Activated CD8-positive, alpha-beta memory T cell treated with anti-CD3 and anti-CD28 coated beads, Interleukin-2, amount 50 U/mL, for 1 hour (primary cell): ENCODE measurements around the gene ZNF766.
A peak's percentile ranks its signal among the peaks of the same experiment; 100 is the strongest.
"Not testable (repeated sequence)": the region's sequence is repeated elsewhere in the genome, so short reads cannot be mapped to it uniquely, and the experiment has no call there.

Source experiments
- DNase-seq: peaks from one replicate; pipeline ENCODE4 v3.0.0-alpha.2; 2020; ENCODE audit errors: extremely low read depth

The ZNF766 gene

DNA sequence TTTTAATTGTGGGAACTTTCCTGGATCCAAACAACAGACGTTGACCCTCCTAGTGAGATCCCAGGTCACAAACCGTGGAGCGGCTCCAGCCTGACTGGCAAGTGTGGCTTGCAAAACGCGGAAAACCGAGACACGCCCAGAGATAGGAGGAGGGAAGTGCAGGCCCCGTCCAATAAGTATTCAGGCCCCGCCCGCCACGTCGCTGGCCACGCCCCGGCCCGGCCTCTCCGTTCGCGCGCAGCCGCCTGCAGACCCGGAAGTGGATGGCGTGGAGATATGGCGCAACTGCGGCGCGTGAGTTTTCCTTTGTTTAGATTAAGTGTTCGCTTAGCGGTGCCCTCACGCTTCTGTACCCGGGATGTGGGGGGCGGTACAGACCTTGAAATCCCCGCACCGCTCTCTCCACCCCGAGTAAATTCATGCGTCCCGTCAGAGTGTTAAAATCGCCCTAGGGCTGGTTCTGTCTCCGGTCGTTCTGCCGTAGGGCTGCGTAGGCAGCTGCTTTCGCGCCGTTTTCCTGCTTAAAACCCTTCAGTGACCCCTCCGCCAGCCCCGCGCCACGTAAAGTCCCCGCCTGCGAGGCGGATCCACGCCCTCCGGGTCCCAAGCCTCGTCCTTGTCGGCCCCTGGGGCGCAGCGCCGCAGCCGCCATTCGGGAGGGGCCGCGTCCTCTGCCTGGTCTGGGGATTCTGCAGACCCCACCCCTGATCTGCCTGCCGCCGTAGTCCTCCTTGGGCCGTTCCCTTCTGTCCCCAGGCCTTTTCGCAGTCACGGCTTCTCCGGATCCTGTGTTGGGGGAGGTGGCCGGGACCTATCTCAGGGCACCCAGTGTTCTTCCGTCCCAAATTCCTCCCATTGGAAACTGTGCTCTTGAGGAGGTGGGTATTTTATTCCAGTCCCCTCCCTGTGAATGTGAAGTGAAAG is at the start of gene ZNF766:
TSS of gene ZNF766 (plus strand) at position 250 of the 924 bp plus-strand sequence. CDS start at position 277, 27 bp downstream.
- peak; percentile 79 for DNase-seq

DNA sequence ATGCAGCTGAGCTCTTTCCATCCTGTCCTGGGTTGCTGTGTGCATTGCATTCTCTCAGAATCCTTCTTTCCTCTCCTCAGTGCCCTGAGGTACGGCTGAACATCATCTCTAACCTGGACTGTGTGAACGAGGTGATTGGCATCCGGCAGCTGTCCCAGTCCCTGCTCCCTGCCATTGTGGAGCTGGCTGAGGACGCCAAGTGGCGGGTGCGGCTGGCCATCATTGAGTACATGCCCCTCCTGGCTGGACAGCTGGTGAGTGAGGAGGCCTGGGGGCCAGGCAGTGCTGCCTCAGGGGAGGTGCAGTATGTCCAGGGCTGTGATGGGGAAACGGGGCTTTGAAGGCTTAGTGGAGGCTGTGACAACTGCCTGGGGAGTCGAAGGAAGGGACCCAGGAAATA is 49.8 kb upstream of the ZNF766 start:
- no peak for DNase-seq

DNA sequence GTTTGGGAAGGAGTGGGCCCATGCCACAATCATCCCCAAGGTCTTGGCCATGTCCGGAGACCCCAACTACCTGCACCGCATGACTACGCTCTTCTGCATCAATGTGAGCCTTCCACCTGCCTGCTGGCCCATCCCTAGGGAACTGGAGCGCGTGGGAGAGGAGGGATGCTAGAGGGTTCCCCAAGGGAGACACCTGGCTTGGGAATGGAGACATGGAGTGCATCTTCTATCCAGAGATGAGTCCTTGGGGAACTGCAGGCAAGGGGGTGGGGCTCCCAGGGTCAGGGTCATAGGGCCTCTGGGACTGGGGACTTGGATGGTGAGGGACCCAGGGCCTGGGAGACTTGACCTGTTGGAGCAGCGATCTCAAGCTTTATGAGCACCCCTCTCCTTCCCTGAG is 48.4 kb upstream of the ZNF766 start:
- no peak for DNase-seq

DNA sequence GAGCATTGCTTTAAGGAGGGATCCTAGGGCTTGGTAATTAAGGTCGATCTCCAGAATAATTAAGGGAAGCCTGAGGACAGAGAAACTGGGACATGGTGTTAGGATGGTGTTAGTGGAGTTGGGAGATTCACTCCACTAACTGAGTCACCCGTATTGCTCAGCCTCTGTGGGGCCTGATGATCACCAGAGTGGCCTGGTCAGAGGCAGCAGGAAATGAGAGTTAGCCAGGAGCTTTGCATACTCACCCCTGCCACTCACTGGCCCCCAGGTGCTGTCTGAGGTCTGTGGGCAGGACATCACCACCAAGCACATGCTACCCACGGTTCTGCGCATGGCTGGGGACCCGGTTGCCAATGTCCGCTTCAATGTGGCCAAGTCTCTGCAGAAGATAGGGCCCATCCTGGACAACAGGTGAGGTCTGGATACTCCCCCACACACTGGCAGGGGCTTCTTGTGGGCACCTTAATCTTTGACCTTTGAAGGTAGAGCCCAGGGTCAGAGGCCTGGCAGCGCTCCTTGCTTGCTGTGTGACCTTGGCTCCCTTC is 47.5 kb upstream of the ZNF766 start:
- no peak for DNase-seq

DNA sequence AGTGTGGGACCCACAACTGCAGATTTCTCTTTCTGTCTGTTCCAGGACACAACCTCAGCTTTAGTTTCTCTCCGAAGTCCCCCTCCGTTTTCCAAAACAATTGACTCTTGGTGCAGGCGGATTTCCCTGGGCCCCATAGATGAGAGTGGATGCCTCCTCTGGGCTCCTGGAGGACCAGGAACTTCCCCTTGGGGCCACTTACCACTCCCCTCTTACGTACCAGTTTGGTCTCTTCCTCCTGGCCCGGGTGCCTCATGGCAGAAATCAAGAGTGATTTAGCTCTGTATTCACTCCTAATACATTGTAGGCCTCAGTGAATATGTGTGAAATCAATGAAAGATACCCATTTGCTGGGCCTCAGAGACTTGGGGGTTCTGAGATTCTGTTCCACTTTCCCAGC is 45.2 kb upstream of the ZNF766 start:
- no peak for DNase-seq

DNA sequence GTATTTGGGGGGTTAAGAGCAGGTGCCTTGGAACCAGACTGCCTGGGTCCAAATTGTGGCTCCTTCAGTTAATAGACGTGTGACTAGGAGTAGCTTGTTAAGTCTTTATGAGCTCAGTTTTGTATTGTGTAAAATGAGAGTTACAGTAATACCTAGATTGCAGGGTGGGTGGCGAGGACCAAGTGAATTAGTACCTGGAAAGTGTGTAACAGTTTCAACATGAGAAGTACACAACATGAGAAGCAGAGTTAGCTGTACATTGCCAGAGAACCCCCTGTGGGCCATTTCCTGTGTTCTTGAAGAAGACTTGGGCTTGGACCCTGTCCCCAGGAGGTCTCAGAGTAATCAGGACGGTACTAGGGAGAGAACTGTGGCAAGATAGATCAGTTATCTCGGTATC is 42.7 kb upstream of the ZNF766 start:
- no peak for DNase-seq

DNA sequence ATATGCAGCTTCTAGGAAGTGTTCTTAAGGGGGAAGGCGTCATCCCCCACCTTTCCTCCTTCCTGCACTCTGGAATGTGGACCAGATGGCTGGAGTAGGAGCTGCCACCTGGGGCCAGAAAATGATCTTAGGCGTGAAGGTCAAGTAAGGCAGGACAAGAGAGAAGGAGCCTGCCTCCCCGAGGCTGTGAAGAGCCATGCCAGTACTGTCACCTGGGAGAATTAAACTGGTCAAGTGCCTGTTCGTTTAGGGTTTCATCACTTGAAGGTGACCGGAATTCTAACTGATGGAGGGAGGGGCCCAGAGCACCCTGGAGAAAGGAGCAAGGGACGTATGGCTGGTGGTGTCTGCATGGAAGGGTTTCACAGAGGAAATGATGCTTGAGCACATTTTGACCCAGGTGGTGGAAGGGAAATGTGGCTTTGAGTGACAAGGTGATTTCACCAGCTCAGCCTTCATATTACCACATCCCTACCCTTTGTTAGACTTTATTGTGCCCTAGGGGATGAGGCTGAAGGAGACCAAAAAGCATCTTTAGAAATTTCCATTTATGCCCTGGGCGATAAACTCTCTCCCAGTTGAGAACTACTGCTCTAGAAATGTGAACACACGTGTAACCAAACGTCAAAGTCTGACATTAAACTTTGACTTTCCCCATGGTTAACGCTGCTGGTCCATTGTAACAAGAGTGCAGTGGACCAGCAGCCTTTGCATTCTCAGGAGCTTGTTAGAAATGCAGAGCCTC is 42.0 kb upstream of the ZNF766 start:
- DNase-seq, result no peak

DNA sequence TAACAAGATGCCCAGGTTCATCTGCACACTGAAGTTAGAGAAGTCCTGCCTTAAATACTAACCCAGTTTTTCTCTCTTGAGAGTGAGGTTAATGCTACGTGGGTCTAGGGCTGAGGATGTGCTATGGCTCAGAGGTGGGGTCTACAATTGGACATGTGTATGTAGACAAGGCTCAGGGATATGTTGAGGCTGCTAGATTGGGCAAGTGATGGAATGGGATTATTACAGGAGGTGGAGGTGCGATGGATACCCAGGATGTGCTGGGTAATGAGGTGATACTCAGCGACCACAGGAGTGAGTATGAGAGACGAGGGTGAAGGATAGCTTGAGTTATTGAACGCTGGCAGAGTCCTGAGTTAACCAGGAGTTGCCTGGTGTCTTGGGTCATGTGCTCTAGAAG is 41.4 kb upstream of the ZNF766 start:
- no peak for DNase-seq

DNA sequence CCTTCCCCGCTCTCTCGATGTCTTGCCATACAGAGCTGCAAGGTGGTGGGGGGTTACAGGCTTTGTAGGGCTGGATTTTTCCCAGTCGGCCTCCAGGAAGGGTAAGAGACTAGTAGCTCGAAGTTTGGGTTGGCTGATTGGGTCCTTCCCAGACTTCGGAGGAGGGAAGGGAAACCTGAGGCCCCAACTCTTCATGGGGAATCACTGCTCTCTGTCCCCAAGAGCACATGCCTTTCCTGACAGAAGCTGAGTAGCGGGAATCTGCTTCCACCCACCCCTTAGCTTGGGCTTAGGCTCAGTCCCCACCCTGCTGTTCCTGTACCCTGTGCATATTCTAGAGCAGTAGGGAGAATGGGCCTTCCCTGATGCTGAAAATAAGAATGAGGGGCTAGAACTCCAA is 39.9 kb upstream of the ZNF766 start:
- no peak for DNase-seq

DNA sequence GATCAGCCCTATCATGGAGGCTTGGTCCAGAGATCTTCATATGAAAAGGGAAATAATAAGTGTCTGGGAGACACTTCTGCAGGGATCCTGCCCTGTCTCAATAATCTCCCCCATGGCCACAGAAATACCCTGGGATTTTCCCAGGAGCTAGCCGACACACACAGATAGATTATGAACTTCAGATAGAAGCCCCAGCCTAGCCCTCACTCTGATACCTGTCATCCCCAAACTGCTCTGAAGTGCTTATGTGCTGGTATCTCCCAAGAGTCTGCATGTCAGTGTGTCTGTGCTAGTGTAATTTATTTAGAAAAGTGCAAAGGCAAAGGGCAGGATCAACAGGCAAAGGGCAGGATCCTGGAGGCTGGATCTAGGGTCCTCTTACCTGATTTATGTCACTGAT is 38.7 kb upstream of the ZNF766 start:
- no peak for DNase-seq

DNA sequence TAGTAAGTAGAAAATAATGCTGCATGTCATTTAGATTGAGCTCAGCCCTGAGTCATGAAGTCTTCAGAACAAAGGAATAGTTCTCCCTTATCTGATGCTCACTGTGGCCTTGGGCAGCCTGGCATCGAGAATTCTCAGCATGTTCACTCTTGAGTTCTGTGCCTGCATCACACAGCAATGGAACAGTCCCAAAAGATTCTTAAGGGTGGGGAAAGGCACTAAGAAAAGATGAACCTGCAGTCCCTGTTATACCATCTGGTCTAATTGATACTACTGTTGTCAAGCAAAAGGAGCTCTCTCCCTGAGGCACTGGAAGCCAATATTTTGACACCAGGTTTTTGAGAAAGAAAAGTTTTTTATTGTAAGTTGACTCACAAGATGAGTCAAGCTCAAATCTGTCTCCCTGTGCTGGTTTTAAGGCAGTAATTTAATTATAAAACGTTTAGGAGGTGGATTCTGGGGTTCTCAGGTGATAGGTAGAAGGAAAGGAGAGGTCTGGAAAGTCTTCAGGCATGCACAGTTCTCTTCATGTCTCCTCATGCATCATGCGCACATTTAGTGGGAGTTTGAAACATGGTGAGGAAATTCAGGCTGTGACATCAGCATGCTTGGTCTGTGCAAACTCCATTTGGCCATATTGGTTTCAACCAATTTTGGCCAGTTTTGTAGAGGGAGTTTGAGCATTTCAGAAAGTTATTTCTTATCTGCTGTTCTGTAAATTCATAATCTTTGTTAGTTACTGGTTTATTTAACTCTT is 38.1 kb upstream of the ZNF766 start:
- DNase-seq, result no peak

DNA sequence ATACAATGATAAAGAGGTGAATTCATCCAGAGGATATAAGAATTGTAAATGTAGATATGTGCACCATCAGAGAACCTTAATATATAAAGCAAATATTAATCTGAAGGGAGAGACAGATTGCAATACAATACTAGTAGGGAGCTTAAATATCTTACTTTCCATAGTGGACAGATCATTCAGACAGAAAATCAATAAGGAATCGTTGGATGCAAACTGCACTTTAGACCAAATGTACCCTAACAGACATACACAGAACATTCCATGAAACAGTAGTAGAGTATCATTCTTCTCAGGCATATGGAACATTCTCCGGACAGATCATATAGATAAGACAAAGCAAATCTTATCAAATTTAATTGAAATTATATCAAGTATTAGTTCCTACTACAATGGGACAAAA is 35.0 kb upstream of the ZNF766 start:
- DNase-seq, result no peak

DNA sequence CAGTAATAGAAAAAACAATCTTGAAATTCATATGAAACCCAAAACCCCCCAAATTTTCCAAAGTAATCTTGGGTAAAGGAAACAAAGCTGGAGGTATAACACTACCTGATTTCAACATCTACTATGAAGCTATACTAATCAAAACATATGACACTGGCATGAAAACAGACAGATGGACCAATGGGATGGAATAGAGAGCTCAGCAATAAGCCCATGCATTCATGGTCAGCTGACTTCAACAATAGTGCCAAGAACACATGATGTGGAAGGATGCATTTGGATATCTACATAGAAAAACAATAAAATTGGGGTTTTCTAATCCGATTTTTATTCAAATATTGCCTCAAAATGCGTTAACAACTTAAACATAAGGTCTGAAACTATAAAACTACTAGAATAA is 32.2 kb upstream of the ZNF766 start:
- DNase-seq, result no peak

DNA sequence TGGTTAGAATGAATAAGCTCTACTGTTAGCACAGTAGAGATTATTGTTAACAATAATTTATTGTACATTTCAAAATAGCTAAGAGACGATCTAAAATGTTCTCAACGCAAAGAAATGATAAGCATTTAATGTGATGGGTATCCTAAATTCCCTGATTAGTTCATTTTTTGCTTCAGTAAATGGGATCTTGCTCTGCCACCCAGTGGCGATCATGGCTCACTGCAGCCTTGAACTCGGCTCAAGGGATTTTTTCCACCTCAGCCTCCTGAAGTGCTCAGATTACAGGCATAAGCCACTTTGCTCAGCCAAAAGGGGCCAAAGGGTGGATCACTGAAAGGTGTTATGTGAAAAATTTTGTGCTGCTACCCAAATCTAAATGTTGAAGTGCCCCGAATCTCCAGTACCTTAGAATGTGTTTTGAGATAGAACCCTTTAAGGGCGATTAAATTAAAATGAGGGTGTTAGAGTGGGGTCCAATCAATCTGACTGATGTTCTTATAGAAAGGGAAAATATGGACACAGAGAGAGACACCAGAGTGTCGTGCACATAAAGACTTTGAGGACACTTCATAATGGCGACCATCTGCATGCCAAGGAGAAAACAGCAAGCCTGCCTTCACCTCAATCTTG is 31.5 kb upstream of the ZNF766 start:
- no peak for DNase-seq

DNA sequence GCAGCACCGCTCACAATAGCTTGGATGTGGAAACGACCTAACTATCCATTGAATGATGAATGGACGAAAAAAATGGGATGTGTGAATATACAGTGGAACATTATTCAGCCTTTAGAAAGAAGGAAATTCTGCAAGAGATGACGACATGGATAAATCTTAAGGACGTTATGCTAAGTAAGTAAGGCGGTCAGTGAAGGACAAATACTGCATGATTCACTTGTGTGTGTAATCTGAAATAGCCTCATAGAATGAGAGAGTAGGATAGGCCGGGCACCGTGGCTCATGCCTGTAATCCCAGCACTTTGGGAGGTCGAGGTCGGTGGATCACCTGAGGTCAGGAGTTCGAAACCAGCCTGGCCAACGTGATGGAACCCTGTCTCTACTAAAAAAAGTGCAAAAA is 25.4 kb upstream of the ZNF766 start:
- no peak for DNase-seq

DNA sequence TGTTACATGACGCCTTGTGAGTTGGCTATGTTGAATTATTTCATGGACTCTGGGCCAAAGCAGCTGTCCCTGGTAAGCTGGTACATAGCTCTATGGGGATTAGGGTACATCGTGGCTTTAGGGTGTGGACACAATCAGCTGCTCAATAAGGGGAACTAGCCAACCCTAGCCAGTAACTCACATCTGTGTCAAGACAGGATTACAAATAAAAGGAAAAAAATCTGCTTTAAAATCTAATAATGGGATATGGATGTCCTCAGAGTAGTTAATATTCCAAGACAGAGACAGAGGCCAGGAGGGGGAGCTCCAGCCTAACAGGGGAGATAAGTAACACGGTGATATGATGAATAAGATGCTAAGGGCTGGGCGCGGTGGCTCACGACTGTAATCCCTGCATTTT is 21.1 kb upstream of the ZNF766 start:
- DNase-seq, result no peak

DNA sequence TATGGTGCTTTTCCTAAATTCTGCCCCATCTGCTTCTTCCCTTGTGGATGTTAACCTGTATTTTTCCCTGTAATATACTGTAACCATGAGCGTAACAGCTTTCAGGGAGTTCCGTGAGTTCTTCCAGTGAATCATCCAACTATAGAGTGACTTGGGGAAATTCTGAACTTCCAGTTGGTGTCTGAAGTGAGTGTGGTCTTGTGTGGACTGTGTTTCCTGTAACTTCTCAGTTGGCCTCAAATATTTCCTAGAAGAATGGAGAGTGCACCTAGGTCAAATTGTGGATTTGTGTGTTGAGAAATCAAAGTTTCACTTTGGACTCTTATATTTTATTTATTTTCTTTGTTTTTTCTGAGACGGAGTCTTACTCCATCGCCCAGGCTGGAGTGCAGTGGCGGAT is 11.0 kb upstream of the ZNF766 start:
- DNase-seq, result no peak

DNA sequence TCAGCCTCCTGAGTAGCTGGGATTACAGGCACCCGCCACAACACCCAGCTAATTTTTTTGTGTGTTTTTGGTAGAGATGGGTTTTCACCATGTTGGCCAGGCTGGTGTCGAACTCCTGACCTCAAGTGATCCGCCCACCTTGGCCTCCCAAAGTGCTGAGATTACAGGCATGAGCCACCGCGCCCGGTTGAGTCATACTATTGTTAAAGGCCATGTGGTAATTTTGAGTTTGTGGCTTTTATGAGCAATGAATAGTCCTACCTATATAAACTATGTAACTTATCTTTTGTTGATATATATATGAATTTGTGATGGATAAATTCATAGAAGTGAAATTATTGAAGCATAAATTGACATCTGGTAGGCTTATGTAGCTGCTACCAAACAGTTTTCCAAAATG is 3.8 kb upstream of the ZNF766 start:
- not testable (repeated sequence) for DNase-seq

DNA sequence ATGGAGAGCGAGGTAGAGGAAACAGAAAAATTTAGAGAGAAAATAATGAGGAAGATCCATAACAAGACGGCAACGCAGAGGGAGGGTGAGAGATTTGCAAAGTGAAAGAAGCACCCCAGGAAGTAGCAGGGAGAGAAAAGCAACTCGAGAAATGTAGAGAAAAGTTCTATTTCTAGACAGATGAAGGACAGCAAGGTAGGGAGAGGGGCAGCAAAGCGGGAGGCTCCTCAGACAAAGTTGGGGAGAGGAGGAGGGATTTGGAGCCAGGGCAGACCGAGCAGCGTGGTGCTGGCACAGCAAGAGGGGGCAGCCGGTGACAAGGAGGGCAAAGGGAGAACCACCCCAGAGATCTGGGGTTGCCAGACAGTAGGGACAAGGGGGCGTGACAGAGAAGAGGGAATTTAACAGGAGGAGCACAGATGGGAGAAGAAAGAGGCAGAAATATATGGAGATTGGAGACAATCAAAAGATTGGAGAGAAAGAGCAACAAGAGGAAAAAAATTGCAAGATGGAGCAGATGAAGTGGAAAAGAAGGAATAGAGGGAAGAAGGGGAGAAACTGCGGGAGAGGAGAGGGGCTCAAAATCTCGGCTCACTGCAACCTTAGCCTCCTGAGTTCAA is 989 bp downstream of the ZNF766 start:
- DNase-seq, result no peak

DNA sequence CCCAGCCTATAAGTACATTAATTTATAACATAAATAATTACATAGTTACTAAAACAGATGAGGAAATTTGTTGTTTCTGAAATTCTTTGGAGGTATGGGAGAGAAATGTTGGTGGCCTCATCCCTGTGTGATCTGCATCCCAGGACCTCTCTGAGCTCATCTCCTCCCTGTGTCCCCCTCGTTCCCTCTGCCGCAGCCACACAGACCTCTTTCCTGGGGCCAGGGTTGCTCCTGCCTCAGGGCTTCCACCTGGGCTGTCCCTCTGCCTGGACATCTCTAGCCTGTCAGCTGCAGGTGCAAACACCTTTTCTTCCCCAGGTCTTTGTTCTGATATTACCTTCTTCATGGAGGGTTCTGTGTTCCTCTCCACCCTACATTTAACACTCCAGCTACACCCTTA is 3.9 kb downstream of the ZNF766 start:
- DNase-seq, result no peak

DNA sequence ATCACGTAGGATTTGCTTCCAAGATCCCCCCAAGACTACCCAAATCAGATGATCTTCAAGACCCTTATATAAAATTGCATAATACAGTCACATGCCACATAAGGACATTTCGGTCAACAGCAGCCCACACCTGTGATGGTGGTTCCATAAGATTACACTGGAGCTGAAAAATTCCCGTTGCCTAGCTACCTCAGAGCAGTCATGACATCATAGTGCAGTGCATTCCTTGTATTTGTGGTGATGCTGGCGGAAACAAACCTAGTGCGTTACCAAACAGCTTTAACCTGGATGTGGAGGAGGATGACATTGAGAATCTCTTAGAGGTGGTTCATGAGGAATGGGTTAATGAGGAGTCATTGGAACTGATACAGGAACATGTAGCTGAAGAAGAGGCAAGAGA is 4.8 kb downstream of the ZNF766 start:
- no peak for DNase-seq
